AG09319 (cell line): Measurements from ENCODE around the gene ZNF146.

Experiments
- DNase-seq: peaks from one replicate; pipeline ENCODE4 v3.0.0-alpha.2; 2010; ENCODE audit warnings: low read depth; ENCODE audit errors: extremely low read depth
- TF ChIP-seq, protein P1 (sequence below): IDR thresholded peaks from 2 replicates; pipeline ENCODE4 v1.5.1; 2011; ENCODE audit warnings: low read depth, mild to moderate bottlenecking, inconsistent platforms, low read length, moderate library complexity

ZNF146 gene

DNA sequence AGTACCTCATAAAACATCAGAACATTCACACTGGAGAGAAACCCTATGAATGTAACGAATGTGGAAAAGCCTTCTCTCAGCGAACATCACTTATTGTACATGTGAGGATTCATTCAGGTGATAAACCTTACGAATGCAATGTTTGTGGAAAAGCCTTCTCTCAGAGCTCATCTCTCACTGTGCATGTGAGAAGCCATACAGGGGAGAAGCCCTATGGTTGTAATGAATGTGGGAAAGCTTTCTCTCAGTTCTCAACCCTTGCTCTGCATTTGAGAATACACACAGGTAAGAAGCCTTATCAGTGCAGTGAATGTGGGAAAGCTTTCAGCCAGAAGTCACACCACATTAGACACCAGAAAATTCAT lies 22.0 kb downstream of the ZNF146 start:
- DNase-seq, result no peak
- TF ChIP-seq, protein P1, sequence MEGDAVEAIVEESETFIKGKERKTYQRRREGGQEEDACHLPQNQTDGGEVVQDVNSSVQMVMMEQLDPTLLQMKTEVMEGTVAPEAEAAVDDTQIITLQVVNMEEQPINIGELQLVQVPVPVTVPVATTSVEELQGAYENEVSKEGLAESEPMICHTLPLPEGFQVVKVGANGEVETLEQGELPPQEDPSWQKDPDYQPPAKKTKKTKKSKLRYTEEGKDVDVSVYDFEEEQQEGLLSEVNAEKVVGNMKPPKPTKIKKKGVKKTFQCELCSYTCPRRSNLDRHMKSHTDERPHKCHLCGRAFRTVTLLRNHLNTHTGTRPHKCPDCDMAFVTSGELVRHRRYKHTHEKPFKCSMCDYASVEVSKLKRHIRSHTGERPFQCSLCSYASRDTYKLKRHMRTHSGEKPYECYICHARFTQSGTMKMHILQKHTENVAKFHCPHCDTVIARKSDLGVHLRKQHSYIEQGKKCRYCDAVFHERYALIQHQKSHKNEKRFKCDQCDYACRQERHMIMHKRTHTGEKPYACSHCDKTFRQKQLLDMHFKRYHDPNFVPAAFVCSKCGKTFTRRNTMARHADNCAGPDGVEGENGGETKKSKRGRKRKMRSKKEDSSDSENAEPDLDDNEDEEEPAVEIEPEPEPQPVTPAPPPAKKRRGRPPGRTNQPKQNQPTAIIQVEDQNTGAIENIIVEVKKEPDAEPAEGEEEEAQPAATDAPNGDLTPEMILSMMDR, result no peak

DNA sequence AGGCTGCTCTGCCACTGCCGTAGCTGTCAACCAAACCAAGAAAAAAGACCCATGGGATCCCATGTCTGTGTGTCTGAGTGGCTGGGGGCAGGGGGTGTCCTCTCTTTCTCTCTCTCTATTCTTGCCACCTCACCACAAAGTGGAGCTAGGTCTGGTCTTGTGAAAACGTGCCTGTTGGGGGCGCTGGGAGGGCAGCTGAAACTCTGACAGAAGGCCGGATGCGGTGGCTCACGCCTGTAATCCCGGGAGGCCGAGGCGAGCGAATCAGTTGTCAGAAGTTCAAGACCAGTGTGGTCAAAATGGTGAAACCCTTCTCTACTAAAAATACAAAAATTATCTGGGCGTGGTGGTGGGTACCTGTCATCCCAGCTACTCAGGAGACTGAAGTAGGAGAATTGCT lies 29.2 kb downstream of the ZNF146 start:
- DNase-seq, result no peak
- TF ChIP-seq, protein P1, result no peak

DNA sequence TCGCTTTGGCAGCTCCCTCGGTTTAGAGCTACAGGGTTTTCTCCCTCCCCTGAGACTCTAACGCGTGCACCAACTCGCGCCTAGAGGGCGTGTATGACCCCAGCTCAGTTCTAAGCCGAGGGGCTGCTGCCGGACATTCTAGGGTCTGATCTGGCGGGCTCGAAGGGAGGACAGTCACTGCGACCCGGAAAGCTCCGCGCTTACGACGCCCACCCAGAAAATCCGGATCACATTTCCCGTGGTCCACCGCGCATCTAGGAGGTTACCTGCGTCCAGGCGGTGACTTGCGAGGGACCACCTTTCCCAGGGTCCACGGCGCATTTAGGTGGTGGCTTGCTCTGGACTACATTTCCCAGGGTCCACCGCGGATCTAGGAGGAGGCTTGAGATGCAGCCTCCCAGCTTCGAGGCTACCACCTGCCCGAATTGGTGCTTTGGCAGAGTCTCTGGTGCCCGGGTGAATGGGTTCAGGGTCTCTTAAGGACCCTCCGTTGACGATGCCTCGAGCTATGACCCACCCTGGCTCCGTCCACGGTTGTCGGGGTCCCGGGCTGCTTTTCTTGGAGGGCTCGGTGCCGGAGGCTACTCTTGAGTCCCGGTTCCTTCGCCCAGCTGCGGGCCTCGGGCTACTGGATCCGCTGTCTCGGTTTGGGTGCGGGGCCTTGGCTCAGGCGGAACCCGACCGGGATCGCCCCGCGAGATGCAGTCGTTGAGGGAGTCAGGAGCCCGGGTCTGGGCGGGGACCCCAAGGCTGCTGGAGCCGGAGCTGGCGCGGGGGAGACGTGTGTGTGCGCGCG lies 30.5 kb downstream of the ZNF146 start:
- TF ChIP-seq, protein P1, result no peak
- DNase-seq, result no peak

DNA sequence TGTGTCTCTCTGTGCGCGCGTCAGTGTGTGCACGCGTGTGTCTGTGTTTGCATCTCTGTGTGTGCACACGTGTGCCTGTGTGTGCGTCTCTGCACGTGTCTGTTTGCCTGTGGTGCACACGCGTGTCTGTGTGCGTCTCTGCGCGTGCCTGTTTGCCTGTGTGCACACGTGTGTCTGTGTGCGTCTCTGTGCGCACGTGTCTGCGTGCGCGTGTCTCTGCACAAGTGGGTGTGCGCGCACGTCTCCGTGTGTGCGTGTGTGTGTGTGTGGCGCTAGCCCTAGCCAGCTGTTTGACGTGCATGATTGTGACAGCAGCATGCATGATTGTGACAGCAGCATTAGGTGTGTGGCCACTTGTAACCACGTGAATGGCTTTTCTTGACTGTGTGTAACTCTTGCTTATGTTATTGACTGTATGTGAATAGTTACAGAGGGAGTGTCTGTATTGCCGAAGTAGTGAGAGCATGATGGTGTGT lies 31.1 kb downstream of the ZNF146 start:
- TF ChIP-seq, protein P1, result no peak
- DNase-seq, result no peak

DNA sequence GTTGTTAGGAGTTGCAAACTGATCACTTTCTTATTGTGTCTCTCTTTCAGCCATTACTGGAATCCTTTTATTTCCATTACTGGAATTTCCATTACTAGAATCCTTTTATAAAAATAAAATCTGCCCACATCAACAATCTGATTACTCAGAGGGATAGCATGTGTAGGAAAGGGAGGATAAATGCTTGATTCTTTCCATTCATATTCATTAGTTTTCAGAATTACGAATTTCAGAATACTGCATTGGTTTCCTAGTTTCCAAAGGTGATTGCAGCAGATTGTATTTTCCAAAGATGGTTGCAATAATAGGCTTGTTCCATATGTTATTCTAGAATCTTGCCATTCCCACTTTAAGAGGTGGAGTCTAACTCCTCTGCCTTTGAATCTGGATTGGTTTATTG lies 37.1 kb downstream of the ZNF146 start:
- TF ChIP-seq, protein P1, result no peak
- no peak for DNase-seq

DNA sequence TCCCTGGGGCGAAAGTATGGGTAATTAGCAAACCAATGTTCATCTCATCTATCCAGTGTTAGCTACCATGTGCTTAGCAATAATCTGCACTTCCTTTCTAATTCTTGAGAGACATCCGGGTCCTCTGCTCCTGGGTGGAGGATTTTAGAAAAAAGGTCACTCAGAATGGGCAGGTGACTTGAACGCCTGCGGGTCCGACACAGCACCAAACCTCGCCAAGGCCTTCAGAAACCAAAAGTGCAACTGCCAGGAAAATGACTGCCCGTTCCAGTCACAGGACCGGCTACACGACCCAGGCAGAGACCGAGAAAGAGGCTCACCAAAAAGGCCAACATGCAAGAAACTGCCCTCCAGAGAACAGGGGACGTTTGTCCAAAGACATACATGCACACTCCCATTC lies 39.9 kb downstream of the ZNF146 start:
- DNase-seq, result no peak
- TF ChIP-seq, protein P1, result no peak

DNA sequence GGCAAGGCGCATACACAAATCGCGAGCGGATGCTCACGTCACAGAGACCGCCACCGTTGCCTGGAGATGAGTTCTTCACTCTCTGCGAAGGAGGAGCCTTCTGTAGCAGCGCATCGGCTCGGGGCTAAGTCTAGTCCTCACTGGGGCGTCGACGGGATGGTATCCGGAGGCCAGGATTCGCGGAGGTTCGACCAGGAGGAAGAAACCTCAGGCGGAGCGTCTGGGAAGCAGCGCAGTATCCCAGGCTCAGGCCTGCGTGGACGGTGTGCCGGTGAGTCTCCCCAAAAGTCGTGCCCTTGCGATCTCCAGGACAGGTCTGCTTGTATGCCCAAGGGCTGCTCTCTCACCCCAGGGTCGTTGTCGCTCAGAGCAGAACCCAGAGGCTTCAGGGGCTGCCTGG lies 40.4 kb downstream of the ZNF146 start:
- no peak for DNase-seq
- TF ChIP-seq, protein P1, result no peak
